SK-N-SH treated with all-trans-retinoic acid at 6 μM for 48 hours (cell line): Measurements from ENCODE around the gene ITGB2.

Experiments
- ATAC-seq: fragments of 200-7000 bp; cut with Tn5 transposase; 3 replicates; pipeline ENCODE4 v1.9.1; 2020; ENCODE audit warnings: mild to moderate bottlenecking, moderate library complexity
- ARNTL ChIP-seq: fragments of 450-650 bp; formaldehyde crosslinking; IDR thresholded peaks from 2 replicates; pipeline ENCODE4 v1.5.0; 2020; ENCODE audit warnings: low read depth, mild to moderate bottlenecking, moderate library complexity, borderline replicate concordance
- BACH2 ChIP-seq: fragments of 250-450 bp; sonication (Bioruptor Pico); IDR thresholded peaks from 2 replicates; pipeline ENCODE4 v1.9.0; 2021; ENCODE audit warnings: mild to moderate bottlenecking, borderline replicate concordance
- CREB5 ChIP-seq: fragments of 250-450 bp; sonication (Bioruptor Pico); IDR thresholded peaks from 2 replicates; pipeline ENCODE4 v1.5.1; 2020; ENCODE audit warnings: low read depth, mild to moderate bottlenecking, moderate library complexity
- CSDC2 ChIP-seq: fragments of 250-450 bp; sonication (Bioruptor Pico); IDR thresholded peaks from 2 replicates; pipeline ENCODE4 v1.5.0; 2020; ENCODE audit warnings: mild to moderate bottlenecking, moderate library complexity
- ESRRG ChIP-seq: fragments of 250-450 bp; sonication (Bioruptor Pico); IDR thresholded peaks from 2 replicates; pipeline ENCODE4 v1.6.1; 2021; ENCODE audit warnings: mild to moderate bottlenecking
- GLIS3 ChIP-seq: fragments of 250-450 bp; sonication (Bioruptor Pico); IDR thresholded peaks from 2 replicates; pipeline ENCODE4 v1.5.0; 2020; ENCODE audit warnings: mild to moderate bottlenecking, moderate library complexity
- POU6F1 ChIP-seq: fragments of 250-450 bp; sonication (Bioruptor Pico); IDR thresholded peaks from 2 replicates; pipeline ENCODE4 v1.8.0; 2021; ENCODE audit warnings: low read depth, mild to moderate bottlenecking, moderate library complexity, borderline replicate concordance
- PPARA ChIP-seq: fragments of 250-450 bp; sonication (Bioruptor Pico); IDR thresholded peaks from 2 replicates; pipeline ENCODE4 v1.5.0; 2020; ENCODE audit warnings: mild to moderate bottlenecking, borderline replicate concordance
- RARB ChIP-seq: fragments of 250-450 bp; sonication (Bioruptor Pico); IDR thresholded peaks from 2 replicates; pipeline ENCODE4 v1.8.0; 2021; ENCODE audit warnings: mild to moderate bottlenecking, moderate library complexity
- SNAI2 ChIP-seq: fragments of 250-450 bp; sonication (Bioruptor Pico); IDR thresholded peaks from 2 replicates; pipeline ENCODE4 v1.5.0; 2020; ENCODE audit warnings: mild to moderate bottlenecking, moderate library complexity
- TCF4 ChIP-seq: fragments of 250-450 bp; sonication (Bioruptor Pico); IDR thresholded peaks from 2 replicates; pipeline ENCODE4 v1.8.0; 2021; ENCODE audit warnings: mild to moderate bottlenecking, moderate library complexity, borderline replicate concordance
- TOX ChIP-seq: fragments of 250-450 bp; sonication (Bioruptor Pico); IDR thresholded peaks from 2 replicates; pipeline ENCODE4 v1.8.0; 2021; ENCODE audit warnings: mild to moderate bottlenecking, moderate library complexity, borderline replicate concordance
- TSHZ2 ChIP-seq: fragments of 250-450 bp; sonication (Bioruptor Pico); IDR thresholded peaks from 2 replicates; pipeline ENCODE4 v1.5.0; 2020; ENCODE audit warnings: mild to moderate bottlenecking, moderate library complexity
- ZC3H10 ChIP-seq: fragments of 250-450 bp; sonication (Bioruptor Pico); IDR thresholded peaks from 2 replicates; pipeline ENCODE4 v1.5.1; 2021; ENCODE audit warnings: mild to moderate bottlenecking, moderate library complexity
- ZFP3 ChIP-seq: fragments of 250-450 bp; sonication (Bioruptor Pico); IDR thresholded peaks from 2 replicates; pipeline ENCODE4 v1.5.0; 2020; ENCODE audit warnings: mild to moderate bottlenecking, moderate library complexity
- ZFP30 ChIP-seq: fragments of 450-650 bp; formaldehyde crosslinking; IDR thresholded peaks from 2 replicates; pipeline ENCODE4 v1.5.0; 2022; ENCODE audit warnings: mild to moderate bottlenecking, moderate library complexity
- ZNF565 ChIP-seq: fragments of 450-650 bp; formaldehyde crosslinking; conservative IDR thresholded peaks from 2 replicates; pipeline ENCODE4 v1.5.0; 2020; ENCODE audit warnings: low read depth, mild to moderate bottlenecking, moderate library complexity
- ZNF70 ChIP-seq: fragments of 450-650 bp; formaldehyde crosslinking; IDR thresholded peaks from 2 replicates; pipeline ENCODE4 v1.5.0; 2020; ENCODE audit warnings: mild to moderate bottlenecking, moderate library complexity
- ZNF8 ChIP-seq: fragments of 450-650 bp; formaldehyde crosslinking; IDR thresholded peaks from 2 replicates; pipeline ENCODE4 v1.5.0; 2020; ENCODE audit warnings: mild to moderate bottlenecking, moderate library complexity
- TF ChIP-seq, protein P1 (sequence below): fragments of 250-450 bp; sonication (Bioruptor Pico); IDR thresholded peaks from 2 replicates; pipeline ENCODE4 v1.8.0; 2020; ENCODE audit warnings: mild to moderate bottlenecking, moderate library complexity, borderline replicate concordance
- TF ChIP-seq, protein P2 (sequence below): fragments of 250-450 bp; sonication (Bioruptor Pico); IDR thresholded peaks from 2 replicates; pipeline ENCODE4 v1.5.1; 2021; ENCODE audit warnings: mild to moderate bottlenecking, moderate library complexity

The ITGB2 gene

DNA sequence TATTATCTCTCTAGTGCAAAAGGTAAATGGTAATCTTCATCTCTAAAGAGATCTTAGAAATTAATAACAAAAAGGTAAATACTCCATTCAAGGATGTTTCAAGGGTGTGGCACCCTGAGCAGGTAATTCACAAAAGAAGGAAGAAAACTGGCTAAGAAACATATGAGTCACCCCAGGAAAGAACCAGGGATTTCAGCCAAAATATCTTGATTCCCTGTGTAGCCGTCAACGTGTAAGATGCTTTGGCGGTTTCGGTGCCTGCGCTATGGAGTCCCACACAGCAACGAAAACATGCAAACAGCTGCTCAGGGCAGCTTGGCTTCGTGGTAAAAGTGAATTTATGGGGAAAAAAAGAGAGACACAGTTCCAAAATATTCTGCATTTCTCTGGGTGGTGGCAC, 3.7 kb downstream of the ITGB2 start:
- no peak for ATAC-seq
- TF ChIP-seq POU6F1 (CRISPR knock-in tag) = no peak
- TF ChIP-seq, protein P1, sequence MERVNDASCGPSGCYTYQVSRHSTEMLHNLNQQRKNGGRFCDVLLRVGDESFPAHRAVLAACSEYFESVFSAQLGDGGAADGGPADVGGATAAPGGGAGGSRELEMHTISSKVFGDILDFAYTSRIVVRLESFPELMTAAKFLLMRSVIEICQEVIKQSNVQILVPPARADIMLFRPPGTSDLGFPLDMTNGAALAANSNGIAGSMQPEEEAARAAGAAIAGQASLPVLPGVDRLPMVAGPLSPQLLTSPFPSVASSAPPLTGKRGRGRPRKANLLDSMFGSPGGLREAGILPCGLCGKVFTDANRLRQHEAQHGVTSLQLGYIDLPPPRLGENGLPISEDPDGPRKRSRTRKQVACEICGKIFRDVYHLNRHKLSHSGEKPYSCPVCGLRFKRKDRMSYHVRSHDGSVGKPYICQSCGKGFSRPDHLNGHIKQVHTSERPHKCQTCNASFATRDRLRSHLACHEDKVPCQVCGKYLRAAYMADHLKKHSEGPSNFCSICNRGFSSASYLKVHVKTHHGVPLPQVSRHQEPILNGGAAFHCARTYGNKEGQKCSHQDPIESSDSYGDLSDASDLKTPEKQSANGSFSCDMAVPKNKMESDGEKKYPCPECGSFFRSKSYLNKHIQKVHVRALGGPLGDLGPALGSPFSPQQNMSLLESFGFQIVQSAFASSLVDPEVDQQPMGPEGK (CRISPR knock-in tag) = no peak
- no peak for TF ChIP-seq ZFP3 (CRISPR knock-in tag)
- TF ChIP-seq TOX (CRISPR knock-in tag) = no peak
- TF ChIP-seq ZC3H10 (CRISPR knock-in tag) = no peak
- TF ChIP-seq ZNF70 (CRISPR knock-in tag) = no peak
- TF ChIP-seq ZNF565 (CRISPR knock-in tag) = no peak
- TF ChIP-seq ZNF8 (CRISPR knock-in tag) = no peak
- no peak for TF ChIP-seq ESRRG
- TF ChIP-seq TCF4 (CRISPR knock-in tag) = no peak
- TF ChIP-seq ARNTL (CRISPR knock-in tag) = no peak
- TF ChIP-seq ZFP30 = no peak
- TF ChIP-seq SNAI2 (CRISPR knock-in tag) = no peak
- no peak for TF ChIP-seq GLIS3 (CRISPR knock-in tag)
- TF ChIP-seq, protein P2, sequence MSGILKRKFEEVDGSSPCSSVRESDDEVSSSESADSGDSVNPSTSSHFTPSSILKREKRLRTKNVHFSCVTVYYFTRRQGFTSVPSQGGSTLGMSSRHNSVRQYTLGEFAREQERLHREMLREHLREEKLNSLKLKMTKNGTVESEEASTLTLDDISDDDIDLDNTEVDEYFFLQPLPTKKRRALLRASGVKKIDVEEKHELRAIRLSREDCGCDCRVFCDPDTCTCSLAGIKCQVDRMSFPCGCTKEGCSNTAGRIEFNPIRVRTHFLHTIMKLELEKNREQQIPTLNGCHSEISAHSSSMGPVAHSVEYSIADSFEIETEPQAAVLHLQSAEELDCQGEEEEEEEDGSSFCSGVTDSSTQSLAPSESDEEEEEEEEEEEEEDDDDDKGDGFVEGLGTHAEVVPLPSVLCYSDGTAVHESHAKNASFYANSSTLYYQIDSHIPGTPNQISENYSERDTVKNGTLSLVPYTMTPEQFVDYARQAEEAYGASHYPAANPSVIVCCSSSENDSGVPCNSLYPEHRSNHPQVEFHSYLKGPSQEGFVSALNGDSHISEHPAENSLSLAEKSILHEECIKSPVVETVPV = no peak
- TF ChIP-seq TSHZ2 = no peak
- no peak for TF ChIP-seq CSDC2 (CRISPR knock-in tag)

DNA sequence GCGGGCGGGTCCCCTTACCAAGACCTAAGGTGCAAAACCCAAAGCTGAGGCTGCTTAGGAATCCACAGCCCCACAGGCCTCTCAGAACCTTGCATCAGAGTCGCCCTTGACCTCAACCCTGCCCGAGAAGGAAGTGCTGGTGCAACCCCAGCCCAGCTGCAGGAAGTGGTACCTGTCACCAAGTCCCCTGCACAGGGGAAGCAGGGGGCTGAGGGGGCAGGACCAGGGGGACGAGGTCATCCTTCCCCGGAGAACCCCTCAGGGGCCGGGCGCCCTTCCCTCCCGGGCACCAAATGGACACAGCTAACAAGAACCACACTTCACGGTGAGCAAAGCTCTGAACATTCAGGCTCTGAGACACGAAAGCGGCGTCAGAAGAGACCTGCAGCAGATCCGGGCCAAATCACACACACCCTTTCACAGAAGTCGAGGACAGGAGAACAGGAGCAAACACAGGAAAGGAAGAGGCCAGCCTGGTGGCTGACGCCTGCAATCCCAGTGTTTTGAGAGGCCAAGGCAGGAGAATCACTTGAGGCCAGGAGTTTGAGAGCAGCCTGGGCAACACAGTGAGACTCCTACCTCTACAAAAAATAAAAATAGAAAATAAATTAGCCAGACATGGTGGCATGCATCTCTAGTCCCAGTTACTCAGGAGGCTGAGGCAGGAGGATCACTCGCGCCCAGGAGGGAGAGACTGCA, 6.4 kb downstream of the ITGB2 start:
- TF ChIP-seq GLIS3 (CRISPR knock-in tag) (no peak), ZFP30 (no peak), CSDC2 (CRISPR knock-in tag) (no peak), PPARA (CRISPR knock-in tag) (no peak), TCF4 (CRISPR knock-in tag) (no peak), ESRRG (no peak), BACH2 (CRISPR knock-in tag) (no peak), CREB5 (CRISPR knock-in tag) (no peak), RARB (CRISPR knock-in tag) (no peak)
- ATAC-seq = no peak
